HepG2 (cell line): ENCODE results near the gene PRKCE. TPM values are rescaled to one million over a fixed set of nuclear protein-coding genes. Genes with fewer than 3 reads are reported as not detected.

ENCODE experiments used
- ARHGAP35 ChIP-seq: sonication (generic); formaldehyde crosslinking; IDR thresholded peaks from 2 replicates; pipeline ENCODE4 v1.9.0; 2022; ENCODE audit warnings: mild to moderate bottlenecking, inconsistent platforms, moderate library complexity, missing genetic modification reagents, borderline replicate concordance
- CEBPG ChIP-seq: IDR thresholded peaks from 2 replicates; pipeline ENCODE4 v1.6.1; 2016
- DBP ChIP-seq: sonication (generic); formaldehyde crosslinking; IDR thresholded peaks from 2 replicates; pipeline ENCODE4 v1.4.0; 2020; ENCODE audit warnings: missing genetic modification reagents; ENCODE audit errors: not compliant biosample characterization
- ELF1 ChIP-seq: sonication (generic); formaldehyde crosslinking; IDR thresholded peaks from 2 replicates; pipeline ENCODE4 v1.4.0; 2020; ENCODE audit warnings: missing genetic modification reagents
- ESRRA ChIP-seq: sonication (generic); formaldehyde crosslinking; IDR thresholded peaks from 2 replicates; pipeline ENCODE4 v1.5.1; 2020; ENCODE audit warnings: mild to moderate bottlenecking, low read depth, missing genetic modification reagents
- HNF1A ChIP-seq, 2 experiments: sonication (generic) in 1 of 2; formaldehyde crosslinking in 1 of 2; IDR thresholded peaks; 2 replicates each; pipeline versions ENCODE4 v1.4.0 to v1.6.1; 2016 to 2020; ENCODE audit warnings: borderline replicate concordance in 1 of 2, low read depth in 1 of 2, mild to moderate bottlenecking in 1 of 2, missing genetic modification reagents in 1 of 2
- IRF1 ChIP-seq: sonication (generic); formaldehyde crosslinking; IDR thresholded peaks from 2 replicates; pipeline ENCODE4 v1.4.0; 2020; ENCODE audit warnings: low read depth, mild to moderate bottlenecking, missing genetic modification reagents
- KDM2A ChIP-seq: sonication (generic); formaldehyde crosslinking; IDR thresholded peaks from 2 replicates; pipeline ENCODE4 v1.4.0; 2020; ENCODE audit warnings: low read depth, missing genetic modification reagents, borderline replicate concordance
- KDM4B ChIP-seq: sonication (generic); formaldehyde crosslinking; IDR thresholded peaks from 2 replicates; pipeline ENCODE4 v1.4.0; 2020; ENCODE audit warnings: missing genetic modification reagents
- MIXL1 ChIP-seq: IDR thresholded peaks from 2 replicates; pipeline ENCODE4 v1.6.1; 2016
- NFYC ChIP-seq: IDR thresholded peaks from 2 replicates; pipeline ENCODE4 v1.6.1; 2016; ENCODE audit warnings: missing genetic modification reagents, missing compliant biosample characterization
- PATZ1 ChIP-seq: sonication (generic); formaldehyde crosslinking; IDR thresholded peaks from 2 replicates; pipeline ENCODE4 v1.4.0; 2020; ENCODE audit warnings: missing genetic modification reagents
- RFXAP ChIP-seq: sonication (generic); formaldehyde crosslinking; IDR thresholded peaks from 2 replicates; pipeline ENCODE4 v1.4.0; 2020; ENCODE audit warnings: missing genetic modification reagents, borderline replicate concordance
- SNRNP70 ChIP-seq: fragments of 200-400 bp; formaldehyde crosslinking; IDR thresholded peaks from 2 replicates; pipeline ENCODE4 v1.6.1; 2017; ENCODE audit warnings: mild to moderate bottlenecking, low read depth, low read length, moderate library complexity
- SP140L ChIP-seq: sonication (generic); formaldehyde crosslinking; IDR thresholded peaks from 2 replicates; pipeline ENCODE4 v1.4.0; 2020; ENCODE audit warnings: missing genetic modification reagents, borderline replicate concordance
- TBX3 ChIP-seq: fragments of 450-650 bp; IDR thresholded peaks from 2 replicates; pipeline ENCODE4 v1.6.1; 2017; ENCODE audit warnings: antibody characterized with exemption, mild to moderate bottlenecking, inconsistent platforms, borderline replicate concordance
- TFE3 ChIP-seq: IDR thresholded peaks from 2 replicates; pipeline ENCODE4 v1.6.1; 2016
- polyA plus RNA-seq, 8 experiments: library from polyadenylated mRNA; depleted of rRNA in 3 of 8; stranded (reverse) in 7 of 8; unstranded in 1 of 8; fragments of >200 nt; fragmentation: Illumina TruSeq in 4 of 8; extraction: Trizol in 4 of 8; gene quantifications; 2 replicates each; pipeline versions ENCODE4 v1.2.1 to v1.2.3, GENCODE V29; 2011 to 2016; ENCODE audit warnings: low read depth in 4 of 8, missing spikeins in 1 of 8, mixed read lengths in 1 of 8; ENCODE audit not compliant: insufficient read depth in 1 of 8
- total RNA-seq, 5 experiments: library from RNA; depleted of rRNA; stranded (reverse); fragments of >200 nt; fragmentation: Illumina TruSeq; extraction: Trizol; gene quantifications; 2 replicates each; pipeline ENCODE4 v1.2.3, GENCODE V29; 2016; ENCODE audit warnings: low read depth in 1 of 5

PRKCE gene
- total and polyA plus RNA-seq, 2 of the 13 experiments (the other 11 are each of a cell fraction or from before 2014, with no cell fraction given) = 1.0 to 3.9 TPM

- TF ChIP-seq TFE3 (0 out of 2 replicates have a peak, but pooled peaks have one; percentile 22), PATZ1 (CRISPR knock-in tag) (0 out of 2 replicates have a peak, but pooled peaks have one; percentile 23), RFXAP (CRISPR knock-in tag) (no peak), ARHGAP35 (CRISPR knock-in tag) (no peak), KDM2A (0 out of 2 replicates have a peak, but pooled peaks have one; percentile 26), DBP (CRISPR knock-in tag) (no peak), ELF1 (CRISPR knock-in tag) (0 out of 2 replicates have a peak, but pooled peaks have one; percentile 19), HNF1A (IDR thresholded peaks at IDR 0.05; ENCODE audit: low read depth) (peak; percentile 79), HNF1A (CRISPR knock-in tag; IDR thresholded peaks at IDR 0.05; ENCODE audit: borderline replicate concordance) (peak; percentile 77; the same call in 1 of the 2 replicates), IRF1 (CRISPR knock-in tag) (no peak), SNRNP70 (no peak), CEBPG (CRISPR knock-in tag) (0 out of 2 replicates have a peak, but pooled peaks have one; percentile 14), MIXL1 (CRISPR knock-in tag) (0 out of 2 replicates have a peak, but pooled peaks have one; percentile 20), KDM4B (CRISPR knock-in tag) (no peak), NFYC (CRISPR knock-in tag) (0 out of 2 replicates have a peak, but pooled peaks have one; percentile 14), SP140L (CRISPR knock-in tag) (0 out of 2 replicates have a peak, but pooled peaks have one; percentile 44), TBX3 (peak; percentile 46; the same call in 1 of the 2 replicates), ESRRA (CRISPR knock-in tag) (no peak)
Measured at GRCh38 chr2:45778720-45779171, 127.3 kb downstream of the PRKCE start (continued).
